SHP77 treated with DMSO at 0.1 percent for 48 hours (cell line): Measurements from ENCODE around the gene PCDHA1.
A peak's percentile ranks its signal among the peaks of the same experiment; 100 is the strongest.

Experiments
- DNase-seq: peaks from one replicate; lab custom pipeline; 2025; lab: John Stamatoyannopoulos, UW

PCDHA1 gene

DNA sequence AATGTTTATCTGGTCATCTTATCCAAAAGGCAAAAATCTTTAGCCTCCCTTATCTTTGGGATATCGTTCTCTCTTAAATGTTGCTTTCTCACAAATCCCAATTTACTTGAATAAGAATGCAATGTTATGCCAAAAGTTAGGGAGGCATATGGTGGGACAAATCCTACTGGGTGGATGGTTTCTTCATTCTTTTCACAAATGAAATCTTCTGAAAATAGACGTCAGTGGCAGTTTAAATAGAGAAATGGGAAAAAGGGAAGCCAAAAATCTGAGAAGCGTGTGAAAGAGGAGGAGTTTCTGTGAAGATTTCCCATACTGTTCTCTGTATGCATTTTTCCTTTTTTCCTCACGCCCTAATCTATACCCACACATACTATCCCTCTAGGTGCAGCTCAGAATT is 137.7 kb downstream of the PCDHA1 start:
- no peak for DNase-seq

DNA sequence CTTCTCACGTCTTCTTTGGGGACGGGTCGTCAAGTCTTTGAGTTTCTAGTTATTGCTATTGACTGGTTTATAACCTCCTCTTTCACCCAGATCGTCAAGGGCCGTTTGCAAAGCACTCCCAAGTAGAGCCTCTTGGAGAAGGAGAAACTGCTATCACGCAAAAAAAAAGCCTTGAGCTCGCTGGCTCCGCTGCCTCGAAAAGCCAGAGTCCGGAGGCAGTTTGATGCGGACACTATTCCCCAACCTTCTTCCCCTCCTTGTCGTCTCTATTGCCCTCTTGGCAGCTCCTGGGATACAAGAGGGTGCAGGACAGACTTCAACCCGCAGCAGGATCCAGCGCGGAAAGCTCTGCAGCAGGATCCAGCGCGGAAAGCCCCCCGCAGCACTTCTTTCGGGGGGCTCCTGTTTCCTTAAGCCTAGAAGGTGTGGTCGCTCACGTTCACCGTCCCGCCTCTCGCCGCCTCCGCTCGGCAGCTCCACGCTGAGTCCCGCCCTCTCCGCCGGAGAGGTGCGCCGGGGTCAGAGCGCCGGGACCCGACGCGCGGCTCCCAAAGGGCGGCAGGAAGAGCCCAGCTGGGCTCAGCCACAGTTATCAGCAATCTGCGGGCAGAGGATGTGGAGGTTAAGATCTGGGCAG is 140.0 kb downstream of the PCDHA1 start, which contains the start of gene PCDHAC1:
Gene PCDHAC1, plus strand, starts transcription at position 494 of the 637 bp plus-strand sequence. CDS start 594 bp downstream, outside the sequence.
- DNase-seq = peak; percentile 64

DNA sequence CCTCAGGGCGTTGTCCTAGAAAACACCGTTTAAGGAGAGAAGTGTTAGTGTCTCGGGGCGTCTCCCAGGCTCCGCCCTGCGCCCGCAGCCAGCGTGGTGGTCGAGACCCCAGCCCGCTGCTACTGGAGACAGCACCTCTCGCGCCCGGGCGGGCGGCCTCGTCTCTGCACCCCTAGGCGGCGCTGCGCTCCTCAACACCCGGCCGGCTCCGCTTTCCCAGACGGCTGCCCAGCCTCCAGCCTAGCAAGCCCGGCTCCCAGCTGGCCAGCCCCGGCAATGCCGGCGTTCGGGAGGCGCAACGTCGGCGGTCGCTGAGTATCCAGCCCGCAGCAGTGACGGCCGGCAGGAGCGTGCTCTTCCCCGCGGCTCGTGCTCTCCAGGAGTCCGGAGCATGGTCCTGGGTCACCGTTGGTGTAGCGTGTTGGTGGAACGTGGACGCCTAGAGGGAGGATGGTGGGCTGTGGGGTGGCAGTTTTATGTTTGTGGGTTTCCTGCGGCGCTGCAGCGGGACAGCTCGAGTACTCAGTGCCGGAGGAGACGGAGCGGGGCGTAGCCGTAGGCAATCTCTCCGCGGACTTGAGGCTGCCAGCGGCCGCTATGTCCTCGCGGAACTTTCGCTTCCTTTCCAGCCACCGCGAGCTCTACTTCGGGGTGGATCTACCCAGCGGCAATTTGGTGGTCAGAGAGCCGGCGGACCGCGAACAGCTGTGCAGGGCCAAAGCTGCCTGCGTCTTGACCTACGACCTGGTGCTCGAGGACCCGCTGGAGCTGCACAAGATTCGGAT is 140.7 kb downstream of the PCDHA1 start:
- DNase-seq = peak; percentile 64

DNA sequence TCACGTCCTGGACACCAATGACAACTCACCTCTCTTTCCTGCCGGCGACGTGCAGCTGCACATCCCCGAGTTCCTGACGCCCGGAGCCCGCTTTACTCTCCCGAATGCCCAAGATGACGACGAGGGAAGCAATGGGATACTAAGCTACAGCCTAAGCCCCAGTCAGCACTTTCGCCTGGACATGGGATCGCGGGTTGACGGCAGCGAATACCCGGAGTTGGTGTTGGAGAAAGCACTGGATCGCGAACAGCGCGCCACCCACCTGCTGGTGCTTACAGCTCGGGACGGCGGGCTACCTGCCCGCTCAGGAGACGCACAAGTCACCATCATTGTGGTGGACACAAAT is 141.3 kb downstream of the PCDHA1 start:
- DNase-seq = no peak

DNA sequence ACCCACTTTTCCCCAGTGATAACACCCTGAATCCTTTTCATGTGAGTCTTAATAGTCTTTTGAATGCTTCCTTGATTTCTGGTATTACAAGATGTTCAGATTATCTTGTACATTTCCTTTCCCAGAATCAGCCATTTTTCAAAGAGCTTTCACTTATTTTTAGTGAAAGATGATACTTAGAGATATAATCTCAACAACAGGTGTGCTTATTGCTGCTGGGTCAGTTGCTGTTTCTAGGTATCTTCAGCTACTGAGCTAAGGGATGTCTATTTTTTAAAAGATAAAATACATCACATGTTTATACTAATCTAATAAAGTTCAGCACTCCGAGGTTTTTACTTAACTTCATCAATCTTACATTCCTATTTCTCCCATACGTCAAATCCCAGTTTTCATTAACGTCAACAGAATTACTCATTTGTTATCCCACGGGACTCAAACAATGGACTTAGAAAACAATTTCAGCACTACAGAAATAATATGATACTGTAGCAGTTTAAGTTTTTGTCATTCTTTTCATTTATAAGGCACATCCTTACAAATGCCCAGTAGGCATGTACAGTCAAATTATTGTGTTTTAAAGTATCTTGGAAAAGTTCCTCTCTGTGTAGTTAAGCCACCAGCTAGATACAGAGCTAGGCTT is 149.1 kb downstream of the PCDHA1 start:
- no peak for DNase-seq

DNA sequence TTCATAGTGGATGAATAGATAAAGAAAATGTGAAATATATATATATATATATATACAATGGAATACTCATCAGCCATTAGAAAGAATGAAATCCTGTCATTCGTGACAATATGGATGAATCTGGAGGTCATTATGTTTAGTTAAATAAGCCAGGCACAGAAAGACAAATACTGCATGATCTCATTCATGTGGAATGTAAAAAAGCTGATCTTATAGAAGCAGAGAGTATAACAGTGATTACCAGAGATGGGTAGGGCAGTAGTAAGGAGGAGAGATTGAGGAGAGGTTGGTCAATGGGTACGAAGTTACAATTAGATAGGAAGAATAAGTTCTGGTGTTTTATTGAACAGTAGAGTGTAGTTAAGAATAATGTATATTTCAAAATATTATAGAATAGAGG is 160.6 kb downstream of the PCDHA1 start:
- no peak for DNase-seq

DNA sequence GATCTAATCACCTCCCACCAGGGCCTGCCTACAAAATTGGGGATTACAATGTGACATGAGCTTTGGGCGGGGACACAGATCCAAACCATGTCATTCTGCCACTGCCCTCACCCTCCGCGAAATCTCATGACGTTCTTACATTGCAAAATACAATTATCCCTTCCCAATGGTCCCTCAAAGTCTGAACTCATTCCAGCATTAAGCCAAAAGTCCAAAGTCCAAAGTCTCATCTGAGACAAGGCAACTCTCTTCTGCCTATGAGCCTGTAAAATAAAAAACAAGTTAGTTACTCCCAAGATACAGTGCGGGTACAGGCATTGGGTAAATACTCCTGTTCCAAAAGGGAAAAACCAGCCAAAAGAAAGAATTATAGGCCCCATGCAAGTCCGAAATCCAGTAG is 165.7 kb downstream of the PCDHA1 start:
- no peak for DNase-seq

GRCh38 chr5:140953234-140953633 is 167.3 kb downstream of the PCDHA1 start:
- no peak for DNase-seq

DNA sequence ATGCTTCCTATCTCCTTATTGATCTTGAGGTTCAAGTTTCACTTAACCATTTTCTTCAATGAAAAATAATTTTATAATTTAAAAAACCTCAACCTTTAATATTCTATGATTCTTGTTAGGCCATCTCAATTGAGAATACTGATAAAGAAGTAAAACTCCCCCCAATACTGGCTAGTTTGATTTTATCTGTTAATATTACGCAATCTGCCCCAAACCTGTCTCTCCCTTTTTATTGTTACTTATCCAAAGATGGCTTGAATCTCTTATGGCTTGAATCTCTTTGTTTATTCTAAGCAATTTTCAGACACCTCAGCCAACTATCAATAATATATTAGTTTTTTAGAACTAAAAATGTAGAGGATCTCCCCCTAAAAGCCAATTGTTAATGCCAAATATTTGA is 176.2 kb downstream of the PCDHA1 start:
- DNase-seq = no peak

DNA sequence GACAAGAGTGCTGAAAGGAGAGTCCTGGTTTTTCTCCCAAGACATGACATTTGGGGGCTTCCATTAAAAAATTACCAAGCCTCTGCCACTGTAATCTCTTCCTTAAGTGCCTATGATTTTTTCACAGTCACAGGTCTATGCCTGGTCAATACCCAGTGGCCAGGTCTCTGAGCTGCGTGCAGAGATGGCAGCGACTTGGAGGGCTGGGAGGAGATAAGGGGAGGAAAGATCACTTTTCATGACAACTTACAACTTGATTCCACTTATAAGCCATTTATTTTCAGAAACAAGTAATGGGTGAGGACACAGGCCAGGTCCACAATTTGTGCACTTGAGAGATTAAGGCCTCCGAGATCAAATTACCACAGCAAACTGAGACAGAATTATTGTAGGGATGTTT is 178.4 kb downstream of the PCDHA1 start:
- no peak for DNase-seq

DNA sequence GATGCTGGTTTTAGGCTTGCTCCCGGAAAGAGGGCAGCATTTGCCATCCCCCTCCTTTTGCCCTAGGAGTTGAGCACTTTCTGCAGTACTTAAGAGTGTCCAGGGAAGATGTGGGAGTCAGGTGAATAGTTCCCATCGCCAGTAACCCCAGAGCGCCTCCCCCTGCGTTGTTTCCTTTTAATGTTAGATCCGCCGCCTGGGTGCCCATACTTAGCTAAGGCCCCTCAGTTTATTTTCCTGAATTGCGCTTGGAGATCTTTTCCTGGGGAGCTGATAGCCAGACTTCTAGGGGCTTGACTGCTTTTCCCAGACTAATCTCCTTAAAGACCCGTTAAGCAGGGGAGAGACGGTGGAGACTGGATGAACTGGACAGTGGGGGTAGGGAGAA is 180.0 kb downstream of the PCDHA1 start:
- DNase-seq = peak; percentile 17

GRCh38 chr5:140966293-140967225 is 180.6 kb downstream of the PCDHA1 start, which contains the start of gene PCDHAC2:
Gene PCDHAC2, plus strand, starts transcription at chr5:140966476. Its CDS starts 291 bp downstream, at chr5:140966767.
- DNase-seq = peak; percentile 17

- no peak for DNase-seq
These were observed 181.4 kb downstream of the PCDHA1 start for GRCh38 chr5:140967226-140967893.

- DNase-seq = no peak
These were observed 183.9 kb downstream of the PCDHA1 start for GRCh38 chr5:140969880-140970279.

DNA sequence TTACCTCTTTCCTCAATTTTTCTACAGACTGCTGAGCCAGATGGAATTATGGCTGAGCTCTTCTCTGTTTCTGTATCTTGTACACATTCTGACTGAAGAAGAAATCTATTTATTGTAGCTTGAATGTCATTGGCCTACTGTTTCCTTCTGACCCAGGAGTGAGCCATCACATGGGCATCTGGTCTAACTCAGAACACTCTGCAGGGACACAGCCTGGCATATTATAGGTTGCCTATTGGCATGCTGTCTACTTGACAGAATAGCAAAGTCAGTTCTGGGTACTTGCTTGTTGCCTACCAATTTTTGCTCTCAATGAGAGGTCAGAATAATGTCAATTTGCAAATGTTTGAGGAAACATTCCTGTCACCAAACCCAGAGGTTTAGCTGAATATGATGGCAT is 187.6 kb downstream of the PCDHA1 start:
- DNase-seq = no peak

- no peak for DNase-seq
These were observed 191.1 kb downstream of the PCDHA1 start for GRCh38 chr5:140977003-140977402.

GRCh38 chr5:140978260-140978659 is 192.3 kb downstream of the PCDHA1 start:
- DNase-seq = no peak

DNA sequence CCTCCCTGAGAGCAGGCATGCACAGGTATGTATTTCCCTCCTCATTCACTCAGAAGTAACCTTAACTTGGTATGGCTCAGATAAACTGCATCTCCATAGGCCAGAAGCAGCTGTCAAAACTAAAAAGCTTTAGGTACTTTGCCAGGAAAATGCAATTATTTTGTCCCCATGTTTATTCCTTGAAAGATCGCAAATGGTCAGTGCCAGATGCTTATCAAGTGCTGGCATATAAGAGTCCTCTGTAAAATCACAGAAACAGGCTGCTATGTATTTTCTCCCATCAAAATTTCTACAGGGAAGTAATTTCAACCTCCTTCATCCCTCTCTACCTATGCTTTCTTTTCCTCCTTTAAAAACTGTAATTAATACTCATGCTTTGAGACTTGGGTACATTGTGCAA is 193.0 kb downstream of the PCDHA1 start:
- no peak for DNase-seq

- no peak for DNase-seq
These were observed 196.3 kb downstream of the PCDHA1 start for GRCh38 chr5:140982083-140982716.

GRCh38 chr5:140986117-140986521 is 200.2 kb downstream of the PCDHA1 start:
- no peak for DNase-seq

DNA sequence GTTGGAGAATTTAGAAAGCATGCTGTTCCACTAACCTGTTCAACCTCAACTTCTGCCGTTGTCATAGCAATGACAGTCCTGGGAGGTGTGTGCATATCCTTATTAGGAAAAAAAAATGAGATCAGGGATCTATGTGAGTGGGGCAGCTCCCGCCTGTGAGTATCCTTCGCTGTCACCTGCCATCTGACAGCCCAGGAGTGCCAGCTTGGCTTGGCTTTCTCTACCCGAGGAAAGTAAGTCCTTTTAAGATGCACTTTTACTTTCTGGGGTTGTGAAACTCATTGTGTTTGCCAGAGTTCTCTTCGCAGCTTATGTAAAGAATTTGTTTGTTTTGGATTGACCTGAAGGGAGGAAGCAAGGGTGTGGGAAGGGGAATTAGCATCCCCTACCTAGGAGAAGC is 202.2 kb downstream of the PCDHA1 start:
- no peak for DNase-seq
